Spleen (tissue), 11 donors: ENCODE results near the gene ANO2. TPM values are rescaled to one million over a fixed set of nuclear protein-coding genes. Genes with fewer than 3 reads are reported as not detected.
"Not testable (repeated sequence)": the region's sequence is repeated elsewhere in the genome, so short reads cannot be mapped to it uniquely, and the experiment has no call there.

Source experiments
- DNase-seq: peaks from one replicate; pipeline ENCODE4 v3.0.0-alpha.2; 2020
- H3K27ac ChIP-seq, 8 donors: fragments of 200-600 bp; sonication (generic) in 7 of 8; 1 replicate in 4 of 8; 2 replicates in 4 of 8; pipeline versions ENCODE4 v1.5.0 to v1.8.0; 2016 to 2021; ENCODE audit warnings: inconsistent platforms in 4 of 8, mild to moderate bottlenecking in 4 of 8, moderate library complexity in 1 of 8
- H3K27me3 ChIP-seq, 7 donors: fragments of 200-600 bp; sonication (generic) in 6 of 7; replicated peaks in 1 of 7; 1 replicate in 4 of 7; 2 replicates in 3 of 7; pipeline versions ENCODE4 v1.5.0 to v1.8.0; 2016 to 2021; ENCODE audit warnings: inconsistent platforms in 3 of 7, mild to moderate bottlenecking in 1 of 7
- H3K36me3 ChIP-seq, 6 donors: fragments of 200-600 bp; sonication (generic) in 5 of 6; 1 replicate in 4 of 6; 2 replicates in 2 of 6; pipeline versions ENCODE4 v1.5.0 to v1.8.0; 2016 to 2021; ENCODE audit warnings: inconsistent platforms in 2 of 6
- H3K4me1 ChIP-seq, 6 donors: fragments of 200-600 bp; sonication (generic) in 5 of 6; 1 replicate in 3 of 6; 2 replicates in 3 of 6; pipeline versions ENCODE4 v1.5.0 to v1.8.0; 2016 to 2021; ENCODE audit warnings: inconsistent platforms in 3 of 6
- H3K4me3 ChIP-seq, 8 donors: fragments of 200-600 bp; sonication (generic) in 7 of 8; 1 replicate in 4 of 8; 2 replicates in 4 of 8; pipeline versions ENCODE4 v1.5.0 to v1.8.0; 2016 to 2021; ENCODE audit warnings: inconsistent platforms in 4 of 8, mild to moderate bottlenecking in 4 of 8, moderate library complexity in 2 of 8
- H3K9me3 ChIP-seq, 8 donors: fragments of 200-600 bp; sonication (generic) in 7 of 8; 1 replicate in 4 of 8; 2 replicates in 4 of 8; pipeline versions ENCODE4 v1.5.0 to v1.8.0; 2016 to 2021; ENCODE audit warnings: inconsistent platforms in 4 of 8
- CTCF ChIP-seq, 11 experiments: fragments of 200-600 bp in 7 of 11; fragments of 450-650 bp in 4 of 11; sonication (generic) in 4 of 11; IDR thresholded peaks in 8 of 11; conservative IDR thresholded peaks in 3 of 11; 1 replicate in 7 of 11; 2 replicates in 4 of 11; pipeline versions ENCODE4 v1.4.0 to v1.8.0; 2016 to 2021; ENCODE audit warnings: antibody characterized with exemption in 11 of 11, inconsistent platforms in 4 of 11, mild to moderate bottlenecking in 1 of 11
- POLR2A ChIP-seq, 3 donors: fragments of 450-650 bp; IDR thresholded peaks; one replicate each; pipeline ENCODE4 v1.5.1; 2017; ENCODE audit warnings: antibody characterized with exemption in 3 of 3, mild to moderate bottlenecking in 1 of 3
- POLR2AphosphoS5 ChIP-seq, 3 donors: sonication (generic); formaldehyde crosslinking; IDR thresholded peaks; one replicate each; pipeline ENCODE4 v1.5.1; 2017; ENCODE audit warnings: antibody characterized with exemption in 3 of 3
- WGBS, 5 donors: extraction: QIAGEN DNeasy Blood & Tissue Kit in 3 of 5; methylation state at CpG; one replicate each; pipeline versions ENCODE4 v1.1.5 to v1.1.7; 2013 to 2018; 5-methylcytosine and 5-hydroxymethylcytosine counted together
- intact Hi-C: fragments of 100-400 bp; cut with DNase I; formaldehyde crosslinking; loops from one replicate; pipeline ENCODE4 v1.15.0; 2023; ENCODE audit warnings: low total_unique reads
- polyA plus RNA-seq, 3 donors: library from polyadenylated mRNA; stranded (reverse); fragments of 200-250 nt; gene quantifications; one replicate each; pipeline ENCODE4 v1.2.1, GENCODE V29; 2013
- total RNA-seq, 7 donors: library from RNA; depleted of rRNA in 3 of 7; stranded (reverse); fragments of >200 nt in 3 of 7; fragmentation: NEBNext Ultra II Directional in 4 of 7; extraction: Animal tissue kit (Norgen Biotek cat#: 25700) in 4 of 7; gene quantifications; one replicate each; pipeline versions ENCODE4 v1.1.0 to v1.2.1, GENCODE V29; 2016 to 2021
- donor health status: healthy with polysubstance abuse.
- donor health status: DM: no; HTN: no; CAD: no; lungs with moderate emphysema.
- donor health status: DM: no; HTN: no; CAD: no.
- donor health status: Bipolar disorder and iron deficiency.
- donor health status: healthy.
- donor health status: DM: no; HTN: no; CAD: no.
- donor health status: DM: yes; HTN: yes; CAD: no.

Gene ANO2
- total and polyA plus RNA-seq, 10 donors, result 1.1 to 35.1 (median 14.2) TPM

GRCh38 chr12:5661811-5662210, 283.2 kb downstream of the ANO2 start:
- Histone ChIP-seq H3K4me3 (no peak overlapping the region), H3K27me3 (no peaks in the 10 kb centered on the region), H3K36me3 (no peaks in the 10 kb centered on the region), H3K27ac (no peak overlapping the region), H3K9me3 (no peaks in the 10 kb centered on the region), H3K4me1 (no peaks in the 10 kb centered on the region)
- 88 to 96% (median 95%) methylated on average over 7 to 8 of the region's 8 CpGs for WGBS, 5 donors
- DNase-seq, result no peak
- TF ChIP-seq CTCF (IDR thresholded peaks at IDR 0.05 in 8 of 11, conservative IDR thresholded peaks at IDR 0.05 in 3 of 11) (no peak), POLR2AphosphoS5 (IDR thresholded peaks at IDR 0.05) (no peak), POLR2A (IDR thresholded peaks at IDR 0.05) (no peak)
- intact Hi-C loops, result no loop called here

DNA sequence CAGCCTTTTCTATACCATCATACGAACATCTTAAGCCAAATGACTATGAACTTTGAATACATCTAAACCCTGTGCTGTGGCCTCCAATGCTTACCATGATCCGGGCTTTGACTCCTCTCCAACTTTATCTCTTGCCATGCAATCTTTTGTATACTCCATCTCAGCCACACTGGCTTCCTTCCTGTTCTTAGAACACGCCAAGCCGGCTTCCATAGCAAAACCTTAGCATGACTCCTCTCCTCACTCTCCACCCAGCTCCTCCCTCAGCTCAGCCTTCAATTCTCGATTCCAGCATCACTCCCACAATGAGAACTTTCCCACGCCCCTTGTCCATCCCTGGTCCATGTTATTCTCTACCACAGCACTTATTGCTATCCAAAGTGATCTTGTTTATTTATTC, 284.8 kb downstream of the ANO2 start:
- Histone ChIP-seq H3K4me1 (no peaks in the 10 kb centered on the region), H3K27me3 (no peaks in the 10 kb centered on the region), H3K36me3 (no peaks in the 10 kb centered on the region), H3K27ac (no peak overlapping the region), H3K9me3 (no peaks in the 10 kb centered on the region), H3K4me3 (no peak overlapping the region)
- 50 to 78% (median 55%) methylated on average over 6 of the region's 6 CpGs for WGBS, 5 donors
- intact Hi-C loops, result no loop called here
- no peak for DNase-seq
- TF ChIP-seq POLR2A (IDR thresholded peaks at IDR 0.05) (no peak), CTCF (IDR thresholded peaks at IDR 0.05 in 8 of 11, conservative IDR thresholded peaks at IDR 0.05 in 3 of 11) (no peak), POLR2AphosphoS5 (IDR thresholded peaks at IDR 0.05) (no peak)

DNA sequence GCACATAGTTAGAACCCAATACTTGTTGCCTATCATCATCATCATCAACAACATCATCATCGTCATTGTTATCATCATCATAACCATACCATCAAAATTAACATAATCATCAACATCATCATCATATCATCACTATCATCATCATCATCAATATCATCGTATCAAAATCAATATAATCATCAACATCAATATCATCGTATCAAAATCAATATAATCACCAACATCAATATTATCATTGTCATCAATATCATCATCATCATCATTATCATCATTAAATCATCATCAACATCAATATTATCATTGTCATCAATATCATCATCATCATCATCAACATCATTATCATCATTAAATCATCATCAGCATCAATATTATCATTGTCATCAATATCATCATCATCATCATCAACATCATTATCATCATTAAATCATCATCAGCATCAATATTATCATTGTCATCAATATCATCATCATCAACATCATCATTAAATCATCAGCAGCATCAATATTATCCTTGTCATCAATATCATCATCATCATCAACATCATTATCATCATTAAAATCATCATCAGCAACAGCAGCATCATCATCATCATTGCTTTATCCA, 286.6 kb downstream of the ANO2 start:
- H3K4me1 ChIP-seq, H3K36me3 ChIP-seq, H3K9me3 ChIP-seq, H3K27ac ChIP-seq, H3K4me3 ChIP-seq, intact Hi-C loops, DNase-seq, H3K27me3 ChIP-seq: not testable (repeated sequence)
- 89 to 93% (median 91%) methylated on average over 3 of the region's 3 CpGs for WGBS, 5 donors

- no peaks in the 10 kb centered on the region for H3K9me3 ChIP-seq
- H3K27me3 ChIP-seq, result no peaks in the 10 kb centered on the region
- H3K36me3 ChIP-seq, result no peaks in the 10 kb centered on the region
- H3K4me1 ChIP-seq, result no peaks in the 10 kb centered on the region
- WGBS, 5 donors, result 57 to 93% (median 75%) methylated on average over 4 of the region's 4 CpGs
- intact Hi-C loops, result no loop called here
- DNase-seq, result no peak
- no peak for TF ChIP-seq POLR2A (IDR thresholded peaks at IDR 0.05)
- H3K27ac ChIP-seq, result no peak overlapping the region
- no peak overlapping the region for H3K4me3 ChIP-seq
These were observed 288.2 kb downstream of the ANO2 start for GRCh38 chr12:5656836-5657235.

GRCh38 chr12:5655120-5655519, 289.9 kb downstream of the ANO2 start:
- intact Hi-C loops, result no loop called here
- WGBS, 5 donors, result 79 to 86% (median 81%) methylated on average over 3 of the region's 3 CpGs
- no peak for DNase-seq

More at GRCh38 chr12:5655120-5655519, 289.9 kb downstream of the ANO2 start:
- H3K4me3 ChIP-seq, result no peak overlapping the region
- H3K9me3 ChIP-seq, result no peaks in the 10 kb centered on the region
- H3K27me3 ChIP-seq, result no peaks in the 10 kb centered on the region
- no peaks in the 10 kb centered on the region for H3K4me1 ChIP-seq
- H3K36me3 ChIP-seq, result no peaks in the 10 kb centered on the region
- TF ChIP-seq POLR2AphosphoS5 (IDR thresholded peaks at IDR 0.05) (no peak), POLR2A (IDR thresholded peaks at IDR 0.05) (no peak), CTCF (IDR thresholded peaks at IDR 0.05 in 8 of 11, conservative IDR thresholded peaks at IDR 0.05 in 3 of 11) (no peak)
- H3K27ac ChIP-seq, result no peak overlapping the region
